GM19452 (cell line): ENCODE measurements around the gene APOH.
"Not testable (repeated sequence)": the region's sequence is repeated elsewhere in the genome, so short reads cannot be mapped to it uniquely, and the experiment has no call there.

Source experiments
- ATAC-seq: cut with Tn5 transposase; IDR thresholded peaks from one replicate; pipeline ENCODE4 v1.9.1; 2021; ENCODE audit not compliant: unreplicated experiment

APOH gene

GRCh38 chr17:66228887-66229782 lies at the start of gene APOH:
Gene APOH, minus strand, starts transcription at chr17:66229415. Its CDS starts 36 bp downstream, at chr17:66229379.
- no peak for ATAC-seq

- ATAC-seq = no peak
Observed at GRCh38 chr17:66277191-66277590, 48.0 kb upstream of the APOH start.

GRCh38 chr17:66276328-66276937 lies 47.2 kb upstream of the APOH start:
- ATAC-seq = no peak

GRCh38 chr17:66275651-66276050 lies 46.4 kb upstream of the APOH start:
- no peak for ATAC-seq

GRCh38 chr17:66273586-66273848 lies 44.3 kb upstream of the APOH start:
- no peak for ATAC-seq

GRCh38 chr17:66272811-66273585 lies 43.8 kb upstream of the APOH start:
- ATAC-seq = no peak

GRCh38 chr17:66271512-66271911 lies 42.3 kb upstream of the APOH start:
- no peak for ATAC-seq

- no peak for ATAC-seq
Observed at GRCh38 chr17:66270106-66270505, 40.9 kb upstream of the APOH start.

- no peak for ATAC-seq
Observed at GRCh38 chr17:66268247-66268927, 39.2 kb upstream of the APOH start.

GRCh38 chr17:66264696-66265095 lies 35.5 kb upstream of the APOH start:
- no peak for ATAC-seq

- ATAC-seq = no peak
Observed at GRCh38 chr17:66262767-66263166, 33.6 kb upstream of the APOH start.

- ATAC-seq = no peak
Observed at GRCh38 chr17:66260688-66261087, 31.5 kb upstream of the APOH start.

GRCh38 chr17:66260275-66260674 lies 31.1 kb upstream of the APOH start:
- no peak for ATAC-seq

GRCh38 chr17:66255527-66255971 lies 26.3 kb upstream of the APOH start:
- ATAC-seq = no peak

GRCh38 chr17:66255112-66255511 lies 25.9 kb upstream of the APOH start:
- ATAC-seq = no peak

GRCh38 chr17:66253458-66253857 lies 24.2 kb upstream of the APOH start:
- ATAC-seq = not testable (repeated sequence)

- ATAC-seq = no peak
Observed at GRCh38 chr17:66250686-66251085, 21.5 kb upstream of the APOH start.

GRCh38 chr17:66248285-66248684 lies 19.1 kb upstream of the APOH start:
- ATAC-seq = no peak

GRCh38 chr17:66241839-66242238 lies 12.6 kb upstream of the APOH start:
- ATAC-seq = no peak

- ATAC-seq = no peak
Observed at GRCh38 chr17:66240630-66241029, 11.4 kb upstream of the APOH start.

GRCh38 chr17:66240013-66240412 lies 10.8 kb upstream of the APOH start:
- no peak for ATAC-seq
